Keratinocyte (primary cell): ENCODE data around the gene STBD1. TPM values are rescaled to one million over a fixed set of nuclear protein-coding genes. Genes with fewer than 3 reads are reported as not detected.
"Not testable (repeated sequence)": the region's sequence is repeated elsewhere in the genome, so short reads cannot be mapped to it uniquely, and the experiment has no call there.

Source experiments
- DNase-seq: peaks from one replicate; pipeline ENCODE4 v3.0.0-alpha.2; 2011; ENCODE audit warnings: low read depth, missing footprints, low spot score
- FAIRE-seq: peaks from 2 replicates; lab custom pipeline; 2011; peaks lifted over from hg19 to GRCh38; lab: Jason Lieb, UNC
- H2AFZ ChIP-seq: 2 replicates; pipeline ENCODE4 v1.6.0; 2012; ENCODE audit warnings: low read length, control low read depth, inconsistent platforms; ENCODE audit not compliant: control insufficient read depth
- H3K27ac ChIP-seq: 2 replicates; pipeline ENCODE4 v1.5.1; 2011; ENCODE audit warnings: low read length; ENCODE audit not compliant: control insufficient read depth, insufficient read depth
- H3K27me3 ChIP-seq: 3 replicates; pipeline ENCODE4 v1.6.0; 2011; ENCODE audit warnings: low read length; ENCODE audit not compliant: control insufficient read depth, insufficient read depth; ENCODE audit errors: extremely low read depth
- H3K36me3 ChIP-seq, 2 experiments: 2 replicates in 1 of 2; 3 replicates in 1 of 2; pipeline ENCODE4 v1.5.1; 2011; ENCODE audit warnings: low read length in 2 of 2, mild to moderate bottlenecking in 1 of 2; ENCODE audit not compliant: control insufficient read depth in 2 of 2, insufficient read depth in 2 of 2; ENCODE audit errors: extremely low read depth in 1 of 2
- H3K4me1 ChIP-seq: 3 replicates; pipeline ENCODE4 v1.5.1; 2011; ENCODE audit warnings: low read length; ENCODE audit not compliant: control insufficient read depth, insufficient read depth; ENCODE audit errors: extremely low read depth
- H3K4me2 ChIP-seq: 3 replicates; pipeline ENCODE4 v1.6.0; 2011; ENCODE audit warnings: low read depth, low read length; ENCODE audit not compliant: control insufficient read depth, insufficient read depth; ENCODE audit errors: extremely low read depth
- H3K4me3 ChIP-seq, 3 experiments: fragments of 200-600 bp in 1 of 3; sonication (generic) in 1 of 3; 2 replicates in 2 of 3; 3 replicates in 1 of 3; pipeline ENCODE4 v1.5.1; 2011 to 2016; ENCODE audit warnings: low read length in 3 of 3, mild to moderate bottlenecking in 3 of 3, control low read depth in 2 of 3, inconsistent platforms in 1 of 3, low read depth in 1 of 3, mixed read lengths in 1 of 3, mixed run types in 1 of 3, moderate library complexity in 1 of 3; ENCODE audit not compliant: control insufficient read depth in 2 of 3, insufficient read depth in 2 of 3; ENCODE audit errors: extremely low read depth in 1 of 3
- H3K79me2 ChIP-seq: 2 replicates; pipeline ENCODE4 v1.6.0; 2012; ENCODE audit warnings: low read length; ENCODE audit not compliant: control insufficient read depth, insufficient read depth
- H3K9ac ChIP-seq: 3 replicates; pipeline ENCODE4 v1.6.0; 2011; ENCODE audit warnings: low read length; ENCODE audit not compliant: control insufficient read depth, insufficient read depth; ENCODE audit errors: extremely low read depth
- H3K9me1 ChIP-seq: 3 replicates; pipeline ENCODE4 v1.6.0; 2011; ENCODE audit warnings: low read length; ENCODE audit not compliant: control insufficient read depth, insufficient read depth; ENCODE audit errors: extremely low read depth
- H3K9me3 ChIP-seq: 2 replicates; pipeline ENCODE4 v1.5.1; 2012; ENCODE audit warnings: low read depth, low read length; ENCODE audit not compliant: control insufficient read depth
- H4K20me1 ChIP-seq: 3 replicates; pipeline ENCODE4 v1.6.0; 2011; ENCODE audit warnings: low read length; ENCODE audit not compliant: control insufficient read depth, insufficient read depth; ENCODE audit errors: extremely low read depth
- CTCF ChIP-seq, 3 experiments: IDR thresholded peaks in 1 of 3; conservative IDR thresholded peaks in 1 of 3; optimal IDR thresholded peaks in 1 of 3; 2 replicates in 2 of 3; 3 replicates in 1 of 3; pipeline versions ENCODE3 to v1.5.1; 2011; ENCODE audit warnings: low read length in 3 of 3, mild to moderate bottlenecking in 3 of 3, moderate library complexity in 2 of 3, control low read depth in 1 of 3, inconsistent platforms in 1 of 3; ENCODE audit not compliant: insufficient read depth in 2 of 3; ENCODE audit errors: extremely low read depth in 1 of 3
- EZH2 ChIP-seq: IDR thresholded peaks from one replicate; pipeline ENCODE4 v1.6.1; 2012; ENCODE audit warnings: inconsistent platforms, mild to moderate bottlenecking, low read length, moderate library complexity
- dilution Hi-C: fragments of 300-500 bp; cut with MboI; formaldehyde crosslinking; loops from one replicate; pipeline ENCODE4 v1.7.0; 2020; ENCODE audit warnings: low sequenced_read_pairs; ENCODE audit not compliant: extremely low pct_ligation_motif_present
- polyA plus RNA-seq, 5 experiments: library from polyadenylated mRNA; depleted of rRNA in 3 of 5; stranded (reverse) in 3 of 5; stranded (forward) in 1 of 5; unstranded in 1 of 5; fragments of >200 nt; gene quantifications; 1 replicate in 1 of 5; 2 replicates in 3 of 5; 3 replicates in 1 of 5; pipeline versions ENCODE4 v1.2.1 to v1.2.3, GENCODE V29; 2011 to 2012; ENCODE audit warnings: missing spikeins in 2 of 5, low read depth in 1 of 5, low replicate concordance in 1 of 5

STBD1 gene
- polyA plus RNA-seq, 1 donor (not counting 4 experiments of a cell fraction or from before 2014, with no cell fraction given), result 0.41 TPM

- dilution Hi-C loops, result no loop called here
- H3K4me1 ChIP-seq, result no peaks in the 10 kb centered on the region
- FAIRE-seq, result no peak
- no peak overlapping the region for H2AFZ ChIP-seq
- no peaks in the 10 kb centered on the region for H3K27me3 ChIP-seq
- no peak overlapping the region for H3K9ac ChIP-seq
- H3K4me2 ChIP-seq, result no peak overlapping the region
- no peaks in the 10 kb centered on the region for H3K9me1 ChIP-seq
- no peaks in the 10 kb centered on the region for H3K79me2 ChIP-seq
- no peak overlapping the region for H3K4me3 ChIP-seq
- H3K36me3 ChIP-seq, result no peaks in the 10 kb centered on the region
- H3K27ac ChIP-seq, result no peak overlapping the region
- DNase-seq, result no peak
- no peaks in the 10 kb centered on the region for H3K9me3 ChIP-seq
- H4K20me1 ChIP-seq, result no peaks in the 10 kb centered on the region
- peak in 1 of 3 experiments; percentile 17 for TF ChIP-seq CTCF (optimal IDR thresholded peaks at IDR 0.05 in 1 of 3, IDR thresholded peaks at IDR 0.05 in 1 of 3, conservative IDR thresholded peaks at IDR 0.05 in 1 of 3; ENCODE audit: extremely low read depth in 1 of 3, insufficient read depth in 2 of 3, low read length in 3 of 3)
- TF ChIP-seq EZH2, result no peak
Observed at GRCh38 chr4:76279462-76279861, 27.1 kb upstream of the STBD1 start.

GRCh38 chr4:76280488-76281441 is 25.8 kb upstream of the STBD1 start:
- Histone ChIP-seq H2AFZ (no peak overlapping the region), H3K9ac (no peak overlapping the region), H3K4me2 (no peak overlapping the region), H3K27ac (no peak overlapping the region), H4K20me1 (no peaks in the 10 kb centered on the region), H3K27me3 (no peaks in the 10 kb centered on the region), H3K9me1 (no peaks in the 10 kb centered on the region), H3K9me3 (no peaks in the 10 kb centered on the region), H3K79me2 (no peaks in the 10 kb centered on the region), H3K4me1 (no peaks in the 10 kb centered on the region), H3K4me3 (no peak overlapping the region), H3K36me3 (no peaks in the 10 kb centered on the region)
- dilution Hi-C loops, result no loop called here
- FAIRE-seq, result no peak
- DNase-seq, result no peak
- TF ChIP-seq CTCF (optimal IDR thresholded peaks at IDR 0.05 in 1 of 3, IDR thresholded peaks at IDR 0.05 in 1 of 3, conservative IDR thresholded peaks at IDR 0.05 in 1 of 3; ENCODE audit: extremely low read depth in 1 of 3, insufficient read depth in 2 of 3, low read length in 3 of 3) (no peak), EZH2 (no peak)

- H3K4me3 ChIP-seq, H3K27ac ChIP-seq, FAIRE-seq, H2AFZ ChIP-seq, H3K9me1 ChIP-seq, H3K9me3 ChIP-seq, H3K36me3 ChIP-seq, H4K20me1 ChIP-seq, H3K9ac ChIP-seq, dilution Hi-C loops, DNase-seq, H3K27me3 ChIP-seq, H3K4me2 ChIP-seq, H3K4me1 ChIP-seq, H3K79me2 ChIP-seq: not testable (repeated sequence)
Observed at GRCh38 chr4:76281594-76281993, 24.9 kb upstream of the STBD1 start.
